Measurements from ENCODE around the gene RELT. TPM values are rescaled to one million over a fixed set of nuclear protein-coding genes. Genes with fewer than 3 reads are reported as not detected.

Gene RELT
- total and polyA plus RNA-seq, 2 donors (not counting 1 experiment from before 2014, with no cell fraction given) = 71.6 to 92.4 TPM

- no peak for ATAC-seq (ENCODE audit: low read depth)
These were observed 63.0 kb downstream of the RELT start for GRCh38 chr11:73439002-73439843.

More at GRCh38 chr11:73439002-73439843, 63.0 kb downstream of the RELT start:
- H4K20me1 ChIP-seq (ENCODE audit: control insufficient read depth, insufficient read depth, low read length, poor library complexity, severe bottlenecking) = no peaks in the 10 kb centered on the region
- H3K9me3 Mint-ChIP-seq (ENCODE audit: insufficient read depth) = no peaks in the 10 kb centered on the region
- H3K4me1 Mint-ChIP-seq = no peaks in the 10 kb centered on the region
- no peak for DNase-seq
- POLR2A ChIA-PET = no interaction called here
- no peak overlapping the region for H3K4me2 ChIP-seq (replicated peaks; ENCODE audit: low read depth, low read length, poor library complexity, severe bottlenecking)
- no peak overlapping the region for H2AFZ ChIP-seq (ENCODE audit: insufficient read depth, low read depth, low read length, poor library complexity, severe bottlenecking)
- CTCF ChIA-PET = interaction anchor here (0.6 to 0.7 kb wide), 2 partner anchors 934 to 1171 kb away, joined by 4 to 7 read pairs; no protein-coding TSS in a partner anchor
- no peaks in the 10 kb centered on the region for H3K4me1 ChIP-seq (ENCODE audit: control insufficient read depth in 2 of 2, insufficient read depth in 2 of 2, low read length in 2 of 2)
- H3K4me3 Mint-ChIP-seq = no peak overlapping the region
- H3K36me3 ChIP-seq (replicated peaks in 1 of 2; ENCODE audit: control extremely low read depth in 1 of 2, control insufficient read depth in 1 of 2, extremely low read depth in 1 of 2, insufficient read depth in 2 of 2, low read length in 1 of 2) = no peaks in the 10 kb centered on the region
- H3K27me3 ChIP-seq (replicated peaks in 1 of 4; ENCODE audit: control extremely low read depth in 1 of 4, control insufficient read depth in 3 of 4, insufficient read depth in 4 of 4, low read length in 3 of 4) = no peaks in the 10 kb centered on the region
- WGBS (ENCODE audit: insufficient coverage) = 100% methylated on average over 1 of the region's 5 CpGs
- H3K9ac ChIP-seq (ENCODE audit: low read length) = no peak overlapping the region
- H3K4me3 ChIP-seq (ENCODE audit: control extremely low read depth in 1 of 5, extremely low read depth in 1 of 5, insufficient read depth in 1 of 5, low read depth in 2 of 5, low read length in 4 of 5) = no peak overlapping the region
- TF ChIP-seq EZH2 (IDR thresholded peaks at IDR 0.05; ENCODE audit: borderline replicate concordance, insufficient read depth, low read depth, low read length, poor library complexity, severe bottlenecking) = no peak
- TF ChIP-seq CTCF (IDR thresholded peaks at IDR 0.05) = no peak
- intact Hi-C loops (cut with micrococcal nuclease) = no loop called here
- H3K9me3 ChIP-seq (ENCODE audit: control extremely low read depth in 1 of 3, control insufficient read depth in 2 of 3, insufficient read depth in 1 of 3, low read length in 2 of 3) = no peaks in the 10 kb centered on the region
- H3K27ac ChIP-seq (ENCODE audit: low read length in 2 of 2) = no peak overlapping the region
- no peaks in the 10 kb centered on the region for H3K79me2 ChIP-seq (ENCODE audit: control insufficient read depth, insufficient read depth, low read length)
- H3K27me3 Mint-ChIP-seq = no peaks in the 10 kb centered on the region
- no peak overlapping the region for H3K27ac Mint-ChIP-seq
